B cell (primary cell): ENCODE results near the gene UBE2L5. TPM values are rescaled to one million over a fixed set of nuclear protein-coding genes. Genes with fewer than 3 reads are reported as not detected.

Experiments
- ATAC-seq: fragments of 200-7000 bp; cut with Tn5 transposase; one replicate; pipeline ENCODE4 v1.10.0; 2021; ENCODE audit warnings: low read depth, mild to moderate bottlenecking, moderate number of reproducible peaks, moderate library complexity
- CTCF ChIA-PET: fragments of 350-600 bp; sonication (Branson Sonifier 250); formaldehyde crosslinking; loops from one replicate; lab custom pipeline; 2021; ENCODE audit warnings: antibody characterized with exemption, inconsistent platforms; lab: Charles Lee
- POLR2A ChIA-PET: fragments of 350-600 bp; sonication (Branson Sonifier 250); formaldehyde crosslinking; loops from one replicate; lab custom pipeline; 2021; ENCODE audit warnings: antibody characterized with exemption; lab: Charles Lee
- DNase-seq: peaks from one replicate; pipeline ENCODE4 v3.0.0; 2013
- H2AFZ ChIP-seq: 2 replicates; pipeline ENCODE4 v1.6.1; 2012; ENCODE audit warnings: mild to moderate bottlenecking, low read depth, low read length; ENCODE audit not compliant: insufficient read depth, poor library complexity, severe bottlenecking
- H3K27ac ChIP-seq, 2 donors: 1 replicate in 1 of 2; 2 replicates in 1 of 2; pipeline ENCODE4 v1.5.1; 2012 to 2013; ENCODE audit warnings: low read length in 2 of 2, mild to moderate bottlenecking in 2 of 2, moderate library complexity in 1 of 2
- H3K27me3 ChIP-seq, 4 experiments: fragments of 200-600 bp in 1 of 4; sonication (generic) in 1 of 4; replicated peaks in 1 of 4; 1 replicate in 2 of 4; 2 replicates in 2 of 4; pipeline versions ENCODE4 v1.6.1 to v1.7.0; 2013 to 2016; ENCODE audit warnings: low read length in 3 of 4, mild to moderate bottlenecking in 2 of 4, mixed read lengths in 1 of 4, moderate library complexity in 1 of 4; ENCODE audit not compliant: insufficient read depth in 4 of 4, control insufficient read depth in 3 of 4; ENCODE audit errors: control extremely low read depth in 1 of 4
- H3K36me3 ChIP-seq, 2 experiments: replicated peaks in 1 of 2; 1 replicate in 1 of 2; 2 replicates in 1 of 2; pipeline versions ENCODE4 v1.6.1 to v1.7.1; 2013; ENCODE audit warnings: low read length in 1 of 2; ENCODE audit not compliant: insufficient read depth in 2 of 2, control insufficient read depth in 1 of 2; ENCODE audit errors: control extremely low read depth in 1 of 2, extremely low read depth in 1 of 2
- H3K4me1 ChIP-seq, 2 donors: fragments of 200-600 bp in 1 of 2; sonication (generic) in 1 of 2; 1 replicate in 1 of 2; 2 replicates in 1 of 2; pipeline versions ENCODE4 v1.5.1 to v1.6.1; 2013 to 2017; ENCODE audit warnings: low read length in 2 of 2; ENCODE audit not compliant: control insufficient read depth in 2 of 2, insufficient read depth in 2 of 2
- H3K4me2 ChIP-seq: replicated peaks from 2 replicates; pipeline ENCODE3; 2012; ENCODE audit warnings: mild to moderate bottlenecking, low read depth, low read length; ENCODE audit not compliant: poor library complexity, severe bottlenecking
- H3K4me3 ChIP-seq, 5 experiments: fragments of 200-600 bp in 1 of 5; sonication (generic) in 1 of 5; 1 replicate in 3 of 5; 2 replicates in 2 of 5; pipeline versions ENCODE4 v1.5.1 to v1.7.0; 2011 to 2016; ENCODE audit warnings: low read length in 4 of 5, mild to moderate bottlenecking in 4 of 5, low read depth in 2 of 5, control low read depth in 1 of 5, moderate library complexity in 1 of 5; ENCODE audit not compliant: insufficient read depth in 1 of 5; ENCODE audit errors: control extremely low read depth in 1 of 5, extremely low read depth in 1 of 5
- H3K79me2 ChIP-seq: fragments of 200-600 bp; sonication (generic); one replicate; pipeline ENCODE4 v1.6.0; 2016; ENCODE audit warnings: low read length; ENCODE audit not compliant: control insufficient read depth, insufficient read depth
- H3K9ac ChIP-seq: fragments of 200-600 bp; sonication (generic); 2 replicates; pipeline ENCODE4 v1.6.1; 2017; ENCODE audit warnings: mild to moderate bottlenecking, low read length, moderate library complexity
- H3K9me3 ChIP-seq, 3 donors: one replicate each; pipeline versions ENCODE4 v1.6.1 to v1.7.1; 2013; ENCODE audit warnings: low read length in 2 of 3; ENCODE audit not compliant: control insufficient read depth in 2 of 3, insufficient read depth in 1 of 3; ENCODE audit errors: control extremely low read depth in 1 of 3
- H4K20me1 ChIP-seq: 2 replicates; pipeline ENCODE4 v1.6.0; 2012; ENCODE audit warnings: mild to moderate bottlenecking, low read length; ENCODE audit not compliant: insufficient read depth, control insufficient read depth, poor library complexity, severe bottlenecking
- H3K27ac Mint-ChIP-seq: one replicate; pipeline ENCODE4 v1.8.0; 2021; ENCODE audit warnings: mixed read lengths
- H3K27me3 Mint-ChIP-seq: one replicate; pipeline ENCODE4 v1.8.0; 2021; ENCODE audit warnings: mixed read lengths
- H3K4me1 Mint-ChIP-seq: one replicate; pipeline ENCODE4 v1.8.0; 2021; ENCODE audit warnings: mixed read lengths
- H3K4me3 Mint-ChIP-seq: one replicate; pipeline ENCODE4 v1.8.0; 2021; ENCODE audit warnings: mixed read lengths
- H3K9me3 Mint-ChIP-seq: one replicate; pipeline ENCODE4 v1.8.0; 2022; ENCODE audit warnings: mixed read lengths; ENCODE audit not compliant: insufficient read depth
- CTCF ChIP-seq: fragments of 200-600 bp; IDR thresholded peaks from one replicate; pipeline ENCODE4 v1.8.0; 2022; ENCODE audit warnings: antibody characterized with exemption, mild to moderate bottlenecking
- EZH2 ChIP-seq: IDR thresholded peaks from 2 replicates; pipeline ENCODE4 v1.6.1; 2012; ENCODE audit warnings: borderline replicate concordance, low read depth, mild to moderate bottlenecking, moderate library complexity, low read length; ENCODE audit not compliant: insufficient read depth, poor library complexity, severe bottlenecking
- WGBS: methylation state at CpG from one replicate; pipeline ENCODE4 v1.1.5; 2013; ENCODE audit warnings: missing lambda C conversion rate; ENCODE audit not compliant: insufficient coverage; 5-methylcytosine and 5-hydroxymethylcytosine counted together
- intact Hi-C: fragments of 100-400 bp; cut with micrococcal nuclease; formaldehyde crosslinking; loops from one replicate; pipeline ENCODE4 v1.10.0; 2022
- polyA plus RNA-seq: library from polyadenylated mRNA; depleted of rRNA; stranded (reverse); fragments of >200 nt; gene quantifications from 2 replicates; pipeline ENCODE4 v1.2.3, GENCODE V29; 2012
- total RNA-seq, 2 donors: library from RNA; stranded (reverse); fragments of 120-200 nt in 1 of 2; gene quantifications; 1 replicate in 1 of 2; 2 replicates in 1 of 2; pipeline versions ENCODE4 v1.2.3 to v1.2.4, GENCODE V29; 2013 to 2022

Gene UBE2L5
- total and polyA plus RNA-seq, 2 donors (not counting 1 experiment from before 2014, with no cell fraction given), result 0.16 to 0.57 TPM

GRCh38 chr13:30431269-30431940 is 9.1 kb downstream of the UBE2L5 start:
- Mint-ChIP-seq H3K27me3 (no peaks in the 10 kb centered on the region), H3K9me3 (no peaks in the 10 kb centered on the region), H3K27ac (no peak overlapping the region), H3K4me3 (peak overlapping the region; percentile 37), H3K4me1 (peaks cover 30% of the 10 kb centered on the region)
- H3K9me3 ChIP-seq, result no peaks in the 10 kb centered on the region
- no peak overlapping the region for H3K4me2 ChIP-seq
- H3K27me3 ChIP-seq, result no peaks in the 10 kb centered on the region
- no peaks in the 10 kb centered on the region for H3K79me2 ChIP-seq
- intact Hi-C loops, result no loop called here
- H3K4me1 ChIP-seq, result peaks cover 21 to 30% of the 10 kb centered on the region in 2 donors
- CTCF ChIA-PET, result interaction anchor here (0.6 to 3.2 kb wide), 9 partner anchors 9 to 125 kb away, joined by 3 to 15 read pairs (median 3); partner anchors contain the start of gene KATNAL1
- H4K20me1 ChIP-seq, result no peaks in the 10 kb centered on the region
- H3K9ac ChIP-seq, result no peak overlapping the region
- DNase-seq, result no peak
- no peaks in the 10 kb centered on the region for H3K36me3 ChIP-seq
- TF ChIP-seq CTCF (no peak), EZH2 (no peak)
- H2AFZ ChIP-seq, result peak overlapping the region; percentile 7
- no peak overlapping the region for H3K4me3 ChIP-seq
- ATAC-seq, result no peak
- no peak overlapping the region for H3K27ac ChIP-seq
- no CpG with 5 or more reads among the region's 2 CpGs for WGBS
- POLR2A ChIA-PET, result interaction anchor here (0.6 to 1.4 kb wide), 2 partner anchors 11 to 14 kb away, joined by 3 read pairs; no protein-coding TSS in a partner anchor

- Mint-ChIP-seq H3K4me3 (no peak overlapping the region), H3K9me3 (no peaks in the 10 kb centered on the region), H3K4me1 (peaks cover 23% of the 10 kb centered on the region), H3K27me3 (no peaks in the 10 kb centered on the region), H3K27ac (no peak overlapping the region)
- H3K36me3 ChIP-seq, result no peaks in the 10 kb centered on the region
- H3K27ac ChIP-seq, result no peak overlapping the region
- peaks cover 0 to 4% (median 0%) of the 10 kb centered on the region in 3 donors for H3K9me3 ChIP-seq
- no peak overlapping the region for H3K4me2 ChIP-seq
- no peaks in the 10 kb centered on the region for H3K27me3 ChIP-seq
- H3K9ac ChIP-seq, result no peak overlapping the region
- CTCF ChIA-PET, result interaction anchor here (1.7 kb wide), 1 partner anchor 303 kb away, joined by 4 read pairs; no protein-coding TSS in a partner anchor
- no CpG with 5 or more reads among the region's 3 CpGs for WGBS
- peaks cover 16 to 19% of the 10 kb centered on the region in 2 donors for H3K4me1 ChIP-seq
- no peak for TF ChIP-seq EZH2
- no peak for TF ChIP-seq CTCF
- H3K79me2 ChIP-seq, result no peaks in the 10 kb centered on the region
- H2AFZ ChIP-seq, result no peak overlapping the region
- POLR2A ChIA-PET, result no interaction called here
- no peak overlapping the region for H3K4me3 ChIP-seq
- intact Hi-C loops, result no loop called here
- no peak for DNase-seq
- H4K20me1 ChIP-seq, result no peaks in the 10 kb centered on the region
- ATAC-seq, result no peak
These were observed 13.7 kb downstream of the UBE2L5 start for GRCh38 chr13:30435911-30436451.
